NCI-H2107 treated with DMSO at 0.1 percent for 48 hours (cell line): Measurements from ENCODE around the gene SORCS2.

ENCODE experiments used
- DNase-seq: peaks from one replicate; lab custom pipeline; 2025; ENCODE audit not compliant: unreplicated experiment; lab: John Stamatoyannopoulos, UW

SORCS2 gene

GRCh38 chr4:7348946-7349900, 156.9 kb downstream of the SORCS2 start:
- peak; percentile 14 for DNase-seq

GRCh38 chr4:7350396-7350795, 158.1 kb downstream of the SORCS2 start:
- no peak for DNase-seq

GRCh38 chr4:7351014-7351413, 158.7 kb downstream of the SORCS2 start:
- no peak for DNase-seq

GRCh38 chr4:7352486-7352885, 160.1 kb downstream of the SORCS2 start:
- DNase-seq = no peak

GRCh38 chr4:7353046-7353790, 160.9 kb downstream of the SORCS2 start:
- no peak for DNase-seq

GRCh38 chr4:7353846-7354610, 161.7 kb downstream of the SORCS2 start:
- no peak for DNase-seq

- DNase-seq = no peak
Measured at GRCh38 chr4:7354927-7355326, 162.6 kb downstream of the SORCS2 start.

- no peak for DNase-seq
Measured at GRCh38 chr4:7355795-7356194, 163.5 kb downstream of the SORCS2 start.

GRCh38 chr4:7356667-7357310, 164.5 kb downstream of the SORCS2 start:
- DNase-seq = no peak

GRCh38 chr4:7357323-7357722, 165.0 kb downstream of the SORCS2 start:
- no peak for DNase-seq

GRCh38 chr4:7358100-7358735, 165.9 kb downstream of the SORCS2 start:
- no peak for DNase-seq

- DNase-seq = peak; percentile 46
Measured at GRCh38 chr4:7359400-7360062, 167.2 kb downstream of the SORCS2 start.

GRCh38 chr4:7360806-7361205, 168.5 kb downstream of the SORCS2 start:
- no peak for DNase-seq

GRCh38 chr4:7361280-7361895, 169.1 kb downstream of the SORCS2 start:
- no peak for DNase-seq

- DNase-seq = no peak
Measured at GRCh38 chr4:7362341-7362740, 170.0 kb downstream of the SORCS2 start.

- DNase-seq = no peak
Measured at GRCh38 chr4:7362862-7363430, 170.6 kb downstream of the SORCS2 start.

GRCh38 chr4:7364979-7365378, 172.6 kb downstream of the SORCS2 start:
- no peak for DNase-seq

- peak; percentile 92 for DNase-seq
Measured at GRCh38 chr4:7365462-7366179, 173.3 kb downstream of the SORCS2 start.
